Fibroblast of lung (primary cell): ENCODE data around the gene ALKBH6. TPM values are rescaled to one million over a fixed set of nuclear protein-coding genes. Genes with fewer than 3 reads are reported as not detected.
A peak's percentile ranks its signal among the peaks of the same experiment; 100 is the strongest.

ENCODE experiments used
- DNase-seq, 2 donors: peaks; one replicate each; pipeline versions ENCODE4 v3.0.0 to v3.0.0-alpha.2; 2010; ENCODE audit warnings: low read depth in 2 of 2
- H2AFZ ChIP-seq: 2 replicates; pipeline ENCODE4 v1.5.1; 2012; ENCODE audit warnings: low read length, control low read depth, inconsistent platforms
- H3K27ac ChIP-seq: 2 replicates; pipeline ENCODE4 v1.5.1; 2011; ENCODE audit warnings: low read length, control low read depth; ENCODE audit not compliant: insufficient read depth
- H3K27me3 ChIP-seq: 2 replicates; pipeline ENCODE4 v1.5.1; 2011; ENCODE audit warnings: mild to moderate bottlenecking, low read length; ENCODE audit not compliant: control insufficient read depth, insufficient read depth
- H3K36me3 ChIP-seq: 2 replicates; pipeline ENCODE4 v1.5.1; 2011; ENCODE audit warnings: low read length; ENCODE audit not compliant: control insufficient read depth, insufficient read depth
- H3K4me1 ChIP-seq: 2 replicates; pipeline ENCODE4 v1.5.1; 2011; ENCODE audit warnings: low read length; ENCODE audit not compliant: control insufficient read depth, insufficient read depth; ENCODE audit errors: extremely low read depth
- H3K4me2 ChIP-seq: 2 replicates; pipeline ENCODE4 v1.5.1; 2011; ENCODE audit warnings: low read length, control low read depth; ENCODE audit not compliant: insufficient read depth; ENCODE audit errors: extremely low read depth
- H3K4me3 ChIP-seq, 4 experiments: fragments of 200-600 bp in 1 of 4; sonication (generic) in 1 of 4; replicated peaks in 1 of 4; 2 replicates each; pipeline ENCODE4 v1.5.1; 2011 to 2016; ENCODE audit warnings: low read length in 4 of 4, low read depth in 3 of 4, mild to moderate bottlenecking in 3 of 4, control low read depth in 2 of 4, inconsistent platforms in 1 of 4, mixed read lengths in 1 of 4; ENCODE audit not compliant: insufficient read depth in 1 of 4; ENCODE audit errors: control extremely low read depth in 1 of 4
- H3K79me2 ChIP-seq: 2 replicates; pipeline ENCODE4 v1.5.1; 2012; ENCODE audit warnings: mild to moderate bottlenecking, low read length, inconsistent platforms; ENCODE audit not compliant: control insufficient read depth, insufficient read depth
- H3K9ac ChIP-seq: 2 replicates; pipeline ENCODE4 v1.5.1; 2011; ENCODE audit warnings: mild to moderate bottlenecking, low read length, control low read depth; ENCODE audit not compliant: insufficient read depth
- H3K9me3 ChIP-seq: 2 replicates; pipeline ENCODE4 v1.5.1; 2012; ENCODE audit warnings: low read depth, low read length; ENCODE audit not compliant: control insufficient read depth, insufficient read depth
- H4K20me1 ChIP-seq: 2 replicates; pipeline ENCODE4 v1.5.1; 2011; ENCODE audit warnings: low read length; ENCODE audit not compliant: control insufficient read depth, insufficient read depth; ENCODE audit errors: extremely low read depth
- EZH2 ChIP-seq: IDR thresholded peaks from 2 replicates; pipeline ENCODE4 v1.5.1; 2012; ENCODE audit warnings: low read length, control low read depth, mild to moderate bottlenecking; ENCODE audit errors: missing control alignments
- polyA minus RNA-seq: library from RNA; depleted of rRNA, polyadenylated mRNA; stranded (reverse); fragments of >200 nt; gene quantifications from 2 replicates; pipeline ENCODE4 v1.2.3, GENCODE V29; 2011; ENCODE audit warnings: low replicate concordance
- polyA plus RNA-seq, 2 donors: library from polyadenylated mRNA; depleted of rRNA in 1 of 2; stranded (reverse) in 1 of 2; unstranded in 1 of 2; fragments of >200 nt; gene quantifications; 2 replicates each; pipeline ENCODE4 v1.2.1, GENCODE V29; 2011 to 2012; ENCODE audit warnings: missing spikeins in 1 of 2
- total RNA-seq: library from RNA; depleted of rRNA; stranded (reverse); fragments of >200 nt; gene quantifications from 2 replicates; pipeline ENCODE4 v1.2.1, GENCODE V29; 2014
- TF ChIP-seq, protein P1 (sequence below), 2 donors: IDR thresholded peaks in 1 of 2; conservative IDR thresholded peaks in 1 of 2; 1 replicate in 1 of 2; 2 replicates in 1 of 2; pipeline ENCODE4 v1.5.1; 2011 to 2012; ENCODE audit warnings: low read length in 2 of 2, control low read depth in 1 of 2, inconsistent platforms in 1 of 2, low read depth in 1 of 2, mild to moderate bottlenecking in 1 of 2

ALKBH6 gene
- 12.8 and 20.1 TPM in 2 replicates for total RNA-seq
- polyA plus RNA-seq: 19.5 and 21.0 TPM in 2 replicates
- 24.6 and 26.8 TPM in 2 replicates for polyA plus RNA-seq (2012)
- polyA minus RNA-seq: 12.7 and 19.4 TPM in 2 replicates

GRCh38 chr19:36014012-36014924, at the start of gene ALKBH6:
TSS of gene ALKBH6 (minus strand) at chr19:36014213. CDS start at chr19:36013397, 816 bp downstream.
- DNase-seq: peak; percentile 97 to 98
- Histone ChIP-seq H3K9ac (peak within 1 kb of the TSS; percentile 78), H3K4me3 (peak within 1 kb of the TSS; percentile 85 to 97 (median 87)), H3K79me2 (peaks cover 4% of the 10 kb centered on the region), H3K27me3 (no peaks in the 10 kb centered on the region), H4K20me1 (no peaks in the 10 kb centered on the region), H3K36me3 (peaks cover 19% of the 10 kb centered on the region), H3K9me3 (no peaks in the 10 kb centered on the region), H3K4me1 (peaks cover 12% of the 10 kb centered on the region), H3K4me2 (peak within 1 kb of the TSS; percentile 98), H3K27ac (peak within 1 kb of the TSS; percentile 78), H2AFZ (peak within 1 kb of the TSS; percentile 86)
- no peak for TF ChIP-seq EZH2
- TF ChIP-seq, protein P1, sequence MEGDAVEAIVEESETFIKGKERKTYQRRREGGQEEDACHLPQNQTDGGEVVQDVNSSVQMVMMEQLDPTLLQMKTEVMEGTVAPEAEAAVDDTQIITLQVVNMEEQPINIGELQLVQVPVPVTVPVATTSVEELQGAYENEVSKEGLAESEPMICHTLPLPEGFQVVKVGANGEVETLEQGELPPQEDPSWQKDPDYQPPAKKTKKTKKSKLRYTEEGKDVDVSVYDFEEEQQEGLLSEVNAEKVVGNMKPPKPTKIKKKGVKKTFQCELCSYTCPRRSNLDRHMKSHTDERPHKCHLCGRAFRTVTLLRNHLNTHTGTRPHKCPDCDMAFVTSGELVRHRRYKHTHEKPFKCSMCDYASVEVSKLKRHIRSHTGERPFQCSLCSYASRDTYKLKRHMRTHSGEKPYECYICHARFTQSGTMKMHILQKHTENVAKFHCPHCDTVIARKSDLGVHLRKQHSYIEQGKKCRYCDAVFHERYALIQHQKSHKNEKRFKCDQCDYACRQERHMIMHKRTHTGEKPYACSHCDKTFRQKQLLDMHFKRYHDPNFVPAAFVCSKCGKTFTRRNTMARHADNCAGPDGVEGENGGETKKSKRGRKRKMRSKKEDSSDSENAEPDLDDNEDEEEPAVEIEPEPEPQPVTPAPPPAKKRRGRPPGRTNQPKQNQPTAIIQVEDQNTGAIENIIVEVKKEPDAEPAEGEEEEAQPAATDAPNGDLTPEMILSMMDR (conservative IDR thresholded peaks at IDR 0.05 in 1 of 2, IDR thresholded peaks at IDR 0.05 in 1 of 2; ENCODE audit: low read depth in 1 of 2, low read length in 2 of 2): no peak

- Histone ChIP-seq H3K36me3 (peaks cover 7% of the 10 kb centered on the region), H3K27me3 (no peaks in the 10 kb centered on the region), H4K20me1 (no peaks in the 10 kb centered on the region), H3K9me3 (no peaks in the 10 kb centered on the region), H3K79me2 (peaks cover 16% of the 10 kb centered on the region), H3K27ac (no peak overlapping the region), H3K4me2 (no peak overlapping the region), H3K9ac (no peak overlapping the region), H3K4me3 (no peak overlapping the region), H2AFZ (no peak overlapping the region), H3K4me1 (no peaks in the 10 kb centered on the region)
- TF ChIP-seq, protein P1 (conservative IDR thresholded peaks at IDR 0.05 in 1 of 2, IDR thresholded peaks at IDR 0.05 in 1 of 2; ENCODE audit: low read depth in 1 of 2, low read length in 2 of 2): no peak
- no peak for TF ChIP-seq EZH2
- DNase-seq: no peak
These were observed 47.4 kb upstream of the ALKBH6 start for GRCh38 chr19:36061367-36061766.

GRCh38 chr19:36060430-36060829, 46.4 kb upstream of the ALKBH6 start:
- peak; percentile 47 to 59 for DNase-seq
- H3K4me2 ChIP-seq: no peak overlapping the region
- H3K4me3 ChIP-seq: no peak overlapping the region
- TF ChIP-seq EZH2: no peak
- TF ChIP-seq, protein P1 (conservative IDR thresholded peaks at IDR 0.05 in 1 of 2, IDR thresholded peaks at IDR 0.05 in 1 of 2; ENCODE audit: low read depth in 1 of 2, low read length in 2 of 2): peak; percentile 66 to 70
- no peaks in the 10 kb centered on the region for H3K9me3 ChIP-seq
- no peaks in the 10 kb centered on the region for H3K4me1 ChIP-seq
- no peaks in the 10 kb centered on the region for H4K20me1 ChIP-seq
- H3K36me3 ChIP-seq: peaks cover 7% of the 10 kb centered on the region
- no peak overlapping the region for H3K27ac ChIP-seq
- no peak overlapping the region for H2AFZ ChIP-seq
- H3K79me2 ChIP-seq: peaks cover 24% of the 10 kb centered on the region
- H3K27me3 ChIP-seq: no peaks in the 10 kb centered on the region
- H3K9ac ChIP-seq: no peak overlapping the region
